C4-2B (cell line): ENCODE measurements around the gene SGK2.

Experiments used
- CTCF ChIP-seq: fragments of 450-650 bp; conservative IDR thresholded peaks from 2 replicates; pipeline ENCODE4 v1.5.1; 2017; ENCODE audit warnings: mild to moderate bottlenecking
- ZFX ChIP-seq: fragments of 450-650 bp; IDR thresholded peaks from 2 replicates; pipeline ENCODE4 v1.6.1; 2017

GRCh38 chr20:43563991-43564390, 5.2 kb downstream of the SGK2 start:
- no peak for TF ChIP-seq CTCF
- no peak for TF ChIP-seq ZFX
